ENCODE measurements around the gene RABGAP1L.

GRCh38 chr1:174935961-174936727 is 776.8 kb downstream of the RABGAP1L start:
- TF ChIP-seq CTCF (conservative IDR thresholded peaks at IDR 0.05) (no peak), EZH2 (IDR thresholded peaks at IDR 0.05; ENCODE audit: low read depth) (no peak)
